SK-N-SH (cell line): ENCODE measurements around the gene SLC25A41.

Source experiments
- CHD2 ChIP-seq: fragments of 150-350 bp; IDR thresholded peaks from 2 replicates; pipeline ENCODE4 v1.6.1; 2018; ENCODE audit warnings: low read length; ENCODE audit not compliant: partially characterized antibody
- CTCF ChIP-seq: fragments of 200-600 bp; sonication (generic); IDR thresholded peaks from 2 replicates; pipeline ENCODE4 v1.6.1; 2017; ENCODE audit warnings: antibody characterized with exemption, mild to moderate bottlenecking, moderate library complexity
- EP300 ChIP-seq, 2 experiments: IDR thresholded peaks; 2 replicates each; pipeline versions ENCODE4 v1.4.0 to v1.6.1; 2012; ENCODE audit warnings: borderline replicate concordance in 1 of 2, low read depth in 1 of 2, low read length in 1 of 2
- JUND ChIP-seq: IDR thresholded peaks from 2 replicates; pipeline ENCODE4 v1.4.0; 2012
- NRF1 ChIP-seq: IDR thresholded peaks from 2 replicates; pipeline ENCODE4 v1.6.1; 2012; ENCODE audit warnings: low read depth, mild to moderate bottlenecking, low read length
- RAD21 ChIP-seq: IDR thresholded peaks from 2 replicates; pipeline ENCODE4 v1.6.1; 2012; ENCODE audit warnings: mild to moderate bottlenecking, low read length
- RFX5 ChIP-seq: IDR thresholded peaks from 2 replicates; pipeline ENCODE4 v1.6.1; 2012; ENCODE audit warnings: mild to moderate bottlenecking, improper control_type of control experiment, low read length
- TAF1 ChIP-seq: IDR thresholded peaks from 2 replicates; pipeline ENCODE4 v1.6.1; 2012; ENCODE audit warnings: low read depth, mild to moderate bottlenecking, low read length, moderate library complexity, borderline replicate concordance
- TCF12 ChIP-seq: IDR thresholded peaks from 2 replicates; pipeline ENCODE4 v1.4.0; 2012
- TF ChIP-seq, protein P1 (sequence below): IDR thresholded peaks from 2 replicates; pipeline ENCODE4; 2012
- TF ChIP-seq, protein P2 (sequence below): IDR thresholded peaks from 2 replicates; pipeline ENCODE4 v1.4.0; 2012; ENCODE audit warnings: low read depth, borderline replicate concordance

GRCh38 chr19:6384381-6384780, 49.2 kb downstream of the SLC25A41 start:
- no peak for TF ChIP-seq CTCF
- TF ChIP-seq EP300 (IDR thresholded peaks at IDR 0.05; ENCODE audit: borderline replicate concordance in 1 of 2, low read depth in 1 of 2, low read length in 1 of 2) = no peak
- TF ChIP-seq, protein P1, sequence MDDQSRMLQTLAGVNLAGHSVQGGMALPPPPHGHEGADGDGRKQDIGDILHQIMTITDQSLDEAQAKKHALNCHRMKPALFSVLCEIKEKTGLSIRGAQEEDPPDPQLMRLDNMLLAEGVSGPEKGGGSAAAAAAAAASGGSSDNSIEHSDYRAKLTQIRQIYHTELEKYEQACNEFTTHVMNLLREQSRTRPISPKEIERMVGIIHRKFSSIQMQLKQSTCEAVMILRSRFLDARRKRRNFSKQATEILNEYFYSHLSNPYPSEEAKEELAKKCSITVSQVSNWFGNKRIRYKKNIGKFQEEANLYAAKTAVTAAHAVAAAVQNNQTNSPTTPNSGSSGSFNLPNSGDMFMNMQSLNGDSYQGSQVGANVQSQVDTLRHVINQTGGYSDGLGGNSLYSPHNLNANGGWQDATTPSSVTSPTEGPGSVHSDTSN = no peak
- TF ChIP-seq RFX5 = no peak
- no peak for TF ChIP-seq NRF1
- TF ChIP-seq, protein P2, sequence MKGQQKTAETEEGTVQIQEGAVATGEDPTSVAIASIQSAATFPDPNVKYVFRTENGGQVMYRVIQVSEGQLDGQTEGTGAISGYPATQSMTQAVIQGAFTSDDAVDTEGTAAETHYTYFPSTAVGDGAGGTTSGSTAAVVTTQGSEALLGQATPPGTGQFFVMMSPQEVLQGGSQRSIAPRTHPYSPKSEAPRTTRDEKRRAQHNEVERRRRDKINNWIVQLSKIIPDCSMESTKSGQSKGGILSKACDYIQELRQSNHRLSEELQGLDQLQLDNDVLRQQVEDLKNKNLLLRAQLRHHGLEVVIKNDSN = no peak
- no peak for TF ChIP-seq CHD2
- TF ChIP-seq RAD21 = no peak
- no peak for TF ChIP-seq TAF1
- TF ChIP-seq TCF12 = no peak
- TF ChIP-seq JUND = no peak
